Left ventricle myocardium superior (tissue), 1 donor: ENCODE measurements around the gene EDEM3. TPM values are rescaled to one million over a fixed set of nuclear protein-coding genes. Genes with fewer than 3 reads are reported as not detected.

ENCODE experiments used
- ATAC-seq: fragments of 200-7000 bp; cut with Tn5 transposase; one replicate; pipeline ENCODE4 v1.9.1; 2020; ENCODE audit warnings: mild to moderate bottlenecking, moderate library complexity
- DNase-seq: peaks from one replicate; pipeline ENCODE4 v3.0.0-alpha.2; 2020
- intact Hi-C: fragments of 100-400 bp; cut with micrococcal nuclease; formaldehyde crosslinking; loops from one replicate; pipeline ENCODE4 v1.11.0; 2022
- total RNA-seq: library from RNA; stranded (reverse); fragmentation: NEBNext Ultra II Directional; extraction: Animal tissue kit (Norgen Biotek cat#: 25700); gene quantifications from one replicate; pipeline ENCODE4 v1.2.1, GENCODE V29; 2021
- donor health status: DM: no; HTN: yes; CAD: no; lungs with severe emphysema.

EDEM3 gene
- total RNA-seq, 1 donor from 2014 or later, result 18.3 TPM

DNA sequence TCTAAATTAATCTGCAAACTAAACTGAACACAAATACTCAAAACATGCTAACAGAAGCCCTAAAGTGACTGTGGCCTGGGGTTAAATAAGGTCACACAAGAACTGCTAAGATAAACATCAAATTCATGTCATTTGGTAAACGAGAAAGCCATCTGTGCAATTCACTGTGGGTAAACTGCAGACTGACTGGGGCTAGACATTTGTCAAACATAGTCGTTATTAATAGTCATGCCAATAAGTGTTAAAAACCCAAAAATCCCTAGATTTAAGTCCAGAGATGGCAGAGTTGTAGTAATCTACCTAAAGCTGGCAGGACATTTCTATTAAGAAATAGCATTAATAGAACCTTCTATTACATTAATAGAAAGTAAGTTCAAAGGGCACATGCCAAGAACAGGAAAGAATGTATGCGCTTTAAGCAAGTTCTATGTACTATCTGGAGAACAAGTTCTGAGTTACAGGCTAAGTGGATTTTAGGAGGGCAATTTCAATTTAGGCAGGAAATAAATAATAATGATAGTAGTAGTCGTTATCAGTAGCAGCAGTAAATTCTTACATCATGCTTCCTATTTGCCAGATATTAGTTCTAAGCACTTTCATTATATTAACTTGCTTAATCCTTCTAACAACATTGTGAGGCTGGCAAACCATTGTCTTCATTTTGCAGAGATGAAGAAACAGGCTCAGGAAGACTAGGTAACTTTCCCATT lies 8.6 kb downstream of the EDEM3 start:
- peak; percentile 45 for ATAC-seq
- DNase-seq, result no peak
- intact Hi-C loops, result no loop called here

GRCh38 chr1:184745110-184745509 lies 9.5 kb downstream of the EDEM3 start:
- DNase-seq (no peak), ATAC-seq (no peak)
- intact Hi-C loops, result no loop called here

GRCh38 chr1:184743062-184743756 lies 11.4 kb downstream of the EDEM3 start:
- intact Hi-C loops, result no loop called here
- no peak for ATAC-seq
- no peak for DNase-seq

DNA sequence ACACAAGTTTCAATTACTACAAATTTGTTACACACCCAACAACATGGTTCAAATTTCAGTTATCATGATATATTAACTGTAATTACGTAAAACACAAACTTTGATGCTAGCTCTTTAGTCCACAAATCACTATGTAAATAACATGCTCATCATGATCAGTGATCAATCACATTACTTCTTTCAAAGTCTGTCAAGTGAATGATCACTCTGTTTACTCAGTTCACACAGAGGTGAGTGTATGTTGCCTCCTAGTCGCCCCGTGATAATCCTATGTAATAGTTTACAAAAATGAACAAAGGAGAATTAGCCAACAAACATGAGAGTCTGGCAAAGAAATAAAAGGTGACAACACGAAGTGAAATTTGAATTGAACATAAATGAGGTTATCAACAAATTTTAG lies 14.3 kb downstream of the EDEM3 start:
- ATAC-seq, result no peak
- intact Hi-C loops, result no loop called here
- DNase-seq, result no peak

- DNase-seq, result no peak
- intact Hi-C loops, result no loop called here
- no peak for ATAC-seq
These were observed 14.9 kb downstream of the EDEM3 start for GRCh38 chr1:184739796-184740195.

GRCh38 chr1:184739070-184739469 lies 15.6 kb downstream of the EDEM3 start:
- intact Hi-C loops, result no loop called here
- no peak for DNase-seq
- no peak for ATAC-seq

DNA sequence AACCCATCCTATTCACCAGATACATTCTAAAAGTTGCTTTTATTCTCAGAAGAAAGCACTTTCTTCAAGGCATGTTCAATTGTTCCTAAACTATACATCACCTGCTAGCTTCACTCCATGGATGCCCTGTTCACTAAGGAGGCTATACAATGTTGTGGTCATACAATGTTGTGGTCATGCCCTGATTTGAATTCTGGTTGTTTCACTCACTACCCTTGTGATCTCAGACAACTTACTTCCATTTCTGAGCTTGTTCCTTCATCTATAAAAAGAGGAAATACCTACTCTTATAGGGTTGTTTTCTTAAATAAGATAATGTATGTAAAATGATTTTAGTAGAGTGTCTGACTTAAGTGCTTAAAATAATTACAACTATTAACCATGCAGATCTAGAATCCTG lies 19.7 kb downstream of the EDEM3 start:
- ATAC-seq (no peak), DNase-seq (no peak)
- intact Hi-C loops, result no loop called here

DNA sequence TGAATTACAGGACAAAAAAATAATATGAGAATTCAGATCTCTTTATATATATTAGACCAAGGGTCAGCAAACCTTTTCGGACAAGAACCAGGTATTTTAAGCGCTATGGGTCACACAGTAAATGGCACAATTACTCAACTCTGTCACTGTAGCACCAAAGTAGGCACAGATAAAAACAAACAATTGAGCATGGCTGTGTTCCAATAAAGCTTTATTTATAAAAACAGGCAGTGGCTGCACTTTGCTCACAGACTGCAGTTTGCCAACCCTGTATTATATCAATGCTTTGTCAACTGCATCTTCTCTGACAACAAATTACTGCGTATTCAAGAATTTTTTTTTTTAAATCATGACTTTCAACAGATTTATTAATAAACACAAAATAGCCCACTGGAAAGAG lies 29.8 kb downstream of the EDEM3 start:
- DNase-seq (no peak), ATAC-seq (no peak)
- intact Hi-C loops, result no loop called here

GRCh38 chr1:184716158-184716557 lies 38.5 kb downstream of the EDEM3 start:
- DNase-seq (no peak), ATAC-seq (no peak)
- intact Hi-C loops, result no loop called here

DNA sequence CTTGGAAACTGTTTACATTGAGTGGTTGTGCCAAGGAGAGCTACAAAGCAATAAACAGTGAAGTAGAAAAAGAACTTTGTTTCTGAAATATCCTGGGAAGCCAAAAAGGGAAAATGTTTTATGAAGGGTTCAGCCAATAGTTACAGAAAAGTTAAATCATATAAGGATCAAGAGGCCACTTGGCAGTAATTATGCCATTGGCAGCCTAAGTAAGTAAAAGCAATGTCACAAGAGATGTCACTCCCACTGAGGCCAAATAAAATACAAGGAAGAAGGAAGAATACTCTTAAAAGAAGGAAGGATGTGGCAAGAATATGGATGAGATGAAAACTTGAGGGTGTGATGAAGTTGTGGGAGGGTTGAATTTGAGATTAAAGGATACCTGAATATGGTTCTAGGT lies 45.2 kb downstream of the EDEM3 start:
- intact Hi-C loops, result no loop called here
- DNase-seq, result no peak
- ATAC-seq, result no peak

GRCh38 chr1:184708084-184708676 lies 46.5 kb downstream of the EDEM3 start:
- ATAC-seq (no peak), DNase-seq (no peak)
- intact Hi-C loops, result no loop called here

GRCh38 chr1:184705271-184705670 lies 49.4 kb downstream of the EDEM3 start:
- ATAC-seq (no peak), DNase-seq (no peak)
- intact Hi-C loops, result no loop called here

GRCh38 chr1:184701816-184702215 lies 52.8 kb downstream of the EDEM3 start:
- intact Hi-C loops, result no loop called here
- peak; percentile 77 for ATAC-seq
- DNase-seq, result no peak

- intact Hi-C loops, result loop anchor here (10.0 kb wide), 1 partner anchor 454 kb away; no protein-coding TSS in a partner anchor
- ATAC-seq (no peak), DNase-seq (no peak)
These were observed 55.7 kb downstream of the EDEM3 start for GRCh38 chr1:184698969-184699368.

GRCh38 chr1:184698016-184698415 lies 56.6 kb downstream of the EDEM3 start:
- no peak for DNase-seq
- intact Hi-C loops, result loop anchor here (10.0 kb wide), 1 partner anchor 453 kb away; no protein-coding TSS in a partner anchor
- no peak for ATAC-seq

DNA sequence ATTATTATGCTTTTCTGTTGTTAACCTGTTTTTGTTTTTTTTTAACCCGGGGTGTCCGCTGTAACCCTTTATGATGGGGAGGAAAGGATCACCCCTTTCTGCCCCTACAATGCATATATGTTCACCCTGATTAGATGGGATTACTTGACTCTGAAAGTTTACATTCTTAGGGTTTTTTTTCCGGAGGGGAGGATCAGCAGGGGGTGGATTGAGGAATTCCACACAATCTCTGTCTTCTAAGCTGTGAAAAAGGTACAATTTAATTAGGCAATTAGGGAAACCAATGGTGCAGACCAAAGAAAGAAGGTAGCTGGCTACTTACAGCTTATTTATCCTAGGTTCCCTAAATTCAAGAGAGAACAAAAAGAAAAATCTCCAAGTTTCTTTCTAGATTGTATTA lies 58.3 kb downstream of the EDEM3 start:
- ATAC-seq (no peak), DNase-seq (no peak)
- intact Hi-C loops, result loop anchor here (10.0 kb wide), 1 partner anchor 452 kb away; no protein-coding TSS in a partner anchor

DNA sequence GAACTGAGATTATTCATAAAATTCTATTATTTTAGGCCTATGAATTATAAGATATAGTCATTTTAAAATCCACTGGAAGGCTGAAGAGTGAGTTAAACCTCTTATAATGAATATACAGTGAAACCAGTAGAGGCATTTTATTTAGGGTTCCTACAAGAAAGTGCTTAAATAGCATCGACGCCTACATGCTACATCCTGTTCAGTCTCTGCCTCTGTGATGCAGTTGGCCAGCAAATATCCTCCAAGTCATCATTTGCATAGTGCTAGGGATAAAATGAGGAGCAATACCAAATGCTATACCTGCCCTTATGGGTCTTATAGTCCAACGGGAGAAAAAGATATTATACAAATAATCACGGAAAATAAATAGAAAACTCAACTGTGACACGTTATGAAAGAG lies 59.6 kb downstream of the EDEM3 start:
- intact Hi-C loops, result loop anchor here (10.0 kb wide), 1 partner anchor 450 kb away; no protein-coding TSS in a partner anchor
- DNase-seq, result no peak
- ATAC-seq, result no peak

DNA sequence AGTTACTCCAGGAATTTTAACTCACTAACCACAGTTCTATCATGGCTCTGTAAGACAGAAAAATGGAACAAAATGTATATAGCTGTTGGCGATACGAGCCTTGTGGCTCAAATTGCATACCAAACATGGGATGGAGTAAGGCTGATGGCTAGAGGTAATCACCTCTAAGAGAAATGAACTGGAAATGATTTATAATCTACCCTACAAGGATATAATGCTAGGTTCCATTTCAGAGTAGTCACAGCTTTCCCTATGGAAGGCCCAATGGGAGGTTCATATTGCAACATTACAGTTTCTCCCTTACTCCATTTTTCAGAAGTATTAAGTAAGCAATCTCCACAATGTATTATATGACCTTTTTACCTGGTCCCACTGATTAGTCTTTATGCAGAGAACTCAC lies 61.6 kb downstream of the EDEM3 start:
- intact Hi-C loops, result loop anchor here (10.0 kb wide), 1 partner anchor 448 kb away; no protein-coding TSS in a partner anchor
- no peak for ATAC-seq
- no peak for DNase-seq

DNA sequence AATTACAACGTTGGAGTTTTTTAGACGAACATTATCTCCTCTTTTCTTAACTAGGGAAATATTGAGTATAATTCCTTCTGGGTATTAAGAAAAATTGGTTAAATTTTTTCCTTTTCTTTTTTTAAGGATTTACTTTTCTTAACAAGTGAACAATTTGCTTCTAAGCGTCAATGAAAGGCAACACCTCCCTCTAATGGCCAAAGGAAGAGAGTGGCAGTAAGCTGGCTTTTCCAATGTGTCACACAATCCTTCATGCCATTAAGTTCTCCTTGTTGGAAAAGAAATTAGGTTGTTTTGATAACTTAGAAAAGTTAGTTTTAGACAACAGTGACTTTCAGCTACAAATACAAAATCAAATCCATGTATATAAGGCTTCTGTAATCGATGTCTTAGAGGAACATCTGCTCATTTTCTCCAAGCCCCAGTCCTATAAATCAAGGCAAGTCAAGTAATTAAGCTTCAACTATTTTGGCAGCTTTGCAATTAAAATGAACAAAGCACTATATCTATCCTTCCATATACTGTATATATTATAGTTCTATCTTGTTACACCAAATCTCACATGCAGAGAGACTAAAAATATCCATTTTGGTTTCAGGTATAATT lies 62.8 kb downstream of the EDEM3 start:
- ATAC-seq, result peak; percentile 60
- intact Hi-C loops, result loop anchor here (10.0 kb wide), 1 partner anchor 447 kb away; no protein-coding TSS in a partner anchor
- no peak for DNase-seq

DNA sequence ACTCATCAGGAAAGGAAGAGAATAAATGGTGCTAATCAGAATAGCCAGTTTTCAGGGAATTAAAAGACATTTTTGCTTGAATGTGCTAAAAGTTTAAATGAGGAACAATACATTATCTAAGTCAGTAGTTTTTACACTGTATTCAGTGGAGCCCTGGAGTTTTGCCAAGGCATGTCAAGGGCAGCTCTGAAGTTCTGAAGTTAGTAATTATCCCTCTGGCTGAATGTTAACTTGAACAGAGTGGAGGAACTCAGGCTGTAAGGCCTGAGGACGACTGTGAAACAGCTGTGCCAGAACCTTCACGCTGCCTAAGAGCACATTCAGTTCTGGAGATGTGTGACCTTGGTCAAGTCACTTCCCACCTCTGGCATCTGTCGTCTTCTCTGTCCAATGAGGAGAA lies 68.1 kb downstream of the EDEM3 start:
- intact Hi-C loops, result no loop called here
- DNase-seq (no peak), ATAC-seq (peak; percentile 53)
